Loucy (cell line): ENCODE data around the gene STRIP2.

Experiments used
- CTCF ChIP-seq: fragments of 200-600 bp; sonication (generic); conservative IDR thresholded peaks from 2 replicates; pipeline ENCODE4 v1.5.1; 2014; ENCODE audit warnings: mild to moderate bottlenecking, antibody characterized with exemption, low read length
- EZH2phosphoT487 ChIP-seq: fragments of 200-600 bp; IDR thresholded peaks from 2 replicates; pipeline ENCODE4 v1.6.1; 2018; ENCODE audit warnings: antibody characterized with exemption, mild to moderate bottlenecking, moderate library complexity, borderline replicate concordance

DNA sequence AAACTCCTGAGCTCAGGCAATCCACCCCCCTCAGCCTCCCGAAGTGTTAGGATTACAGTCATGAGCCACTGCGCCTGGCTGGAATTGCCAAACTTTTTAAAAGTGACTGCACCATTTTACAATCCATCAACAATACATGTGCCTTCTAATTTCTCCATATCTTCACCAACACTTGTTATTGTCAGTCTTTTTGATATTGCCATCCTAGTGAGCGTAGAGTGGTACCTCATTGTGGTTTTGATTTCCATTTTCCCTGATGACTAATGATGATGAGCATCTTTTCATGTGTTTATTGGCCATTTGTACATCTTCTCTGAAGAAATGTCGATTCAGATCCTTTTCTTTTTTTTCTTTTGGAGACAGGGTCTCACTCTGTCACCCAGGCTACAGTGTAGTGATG is 21.7 kb upstream of the STRIP2 start:
- TF ChIP-seq CTCF (no peak), EZH2phosphoT487 (no peak)
